ENCODE results near the gene MOGAT1.
"Not testable (repeated sequence)": the region's sequence is repeated elsewhere in the genome, so short reads cannot be mapped to it uniquely, and the experiment has no call there.

MOGAT1 gene

DNA sequence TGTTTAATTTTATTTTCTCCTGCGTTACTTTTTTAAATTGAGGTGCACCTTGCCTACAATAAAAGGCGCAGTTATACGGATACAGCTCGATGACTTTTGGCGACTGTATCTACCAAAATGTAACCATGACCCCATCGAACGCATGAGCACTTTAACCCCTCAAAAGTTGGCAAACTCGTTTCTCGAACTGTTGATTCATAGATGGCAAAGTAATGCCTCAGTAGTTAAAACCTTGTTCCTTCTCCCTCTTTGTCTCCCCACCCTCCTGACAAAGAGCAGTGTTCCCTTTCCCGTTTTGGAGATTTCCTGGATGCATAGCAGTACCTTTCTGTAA lies 577 bp downstream of the MOGAT1 start:
- DNase-seq = no peak

DNA sequence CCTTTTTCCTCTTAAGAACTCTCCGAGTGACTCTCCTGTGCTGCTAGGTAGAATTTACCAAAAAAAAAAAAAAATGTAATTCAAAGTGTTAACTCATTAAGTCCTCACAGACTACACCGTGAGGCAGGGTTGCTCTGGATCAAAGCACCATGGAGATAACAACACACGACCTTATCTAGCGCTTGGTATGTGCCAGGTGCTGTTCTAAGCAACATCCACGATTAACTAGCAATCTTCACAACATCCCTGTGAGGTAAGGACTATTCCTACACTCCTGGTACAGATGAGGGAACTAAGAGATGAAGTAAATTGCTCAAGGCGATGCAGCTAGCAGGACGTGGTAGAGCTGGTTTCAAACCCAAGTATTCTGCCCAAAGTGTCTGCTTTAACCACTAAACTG lies 1.8 kb downstream of the MOGAT1 start:
- no peak for DNase-seq

DNA sequence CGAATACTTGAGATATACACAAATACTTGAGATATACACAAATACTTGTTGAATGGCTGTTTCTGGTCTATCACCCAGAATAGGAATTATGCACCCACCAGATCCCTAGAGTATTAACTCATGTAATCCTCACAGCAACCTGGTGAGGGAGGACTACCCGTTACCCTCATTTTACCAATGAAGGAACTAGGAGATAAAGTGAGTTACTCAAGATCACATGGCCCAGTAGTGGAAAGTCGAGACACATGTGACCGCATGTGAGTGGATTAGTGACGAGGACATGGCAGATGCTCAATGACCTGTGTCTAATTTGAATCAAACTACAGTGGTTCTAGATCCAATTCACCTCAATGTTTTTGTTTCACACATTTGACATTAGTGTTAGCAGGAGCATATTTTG lies 2.4 kb downstream of the MOGAT1 start:
- DNase-seq = no peak

DNA sequence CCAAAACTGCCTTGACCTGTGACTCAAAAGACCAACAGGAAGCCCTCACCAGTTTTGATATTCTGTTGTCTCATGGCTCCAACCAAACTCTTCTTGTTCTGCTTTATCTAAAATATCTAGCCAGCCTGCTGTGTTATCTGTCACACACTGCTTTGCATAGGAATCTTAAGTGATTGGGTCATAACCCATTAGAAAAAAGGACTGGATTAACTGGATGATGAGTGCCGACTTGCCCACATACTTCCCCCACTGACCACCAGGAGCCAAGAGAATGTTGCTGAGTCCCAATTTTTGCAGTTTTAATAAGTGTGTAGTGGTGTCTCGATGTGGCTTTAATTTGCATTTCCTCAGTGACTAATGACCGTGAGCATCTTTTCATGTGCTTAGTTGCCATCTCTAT lies 6.5 kb downstream of the MOGAT1 start:
- DNase-seq = no peak

- no peak for DNase-seq
Observed at GRCh38 chr2:222683805-222684204, 12.3 kb downstream of the MOGAT1 start.

DNA sequence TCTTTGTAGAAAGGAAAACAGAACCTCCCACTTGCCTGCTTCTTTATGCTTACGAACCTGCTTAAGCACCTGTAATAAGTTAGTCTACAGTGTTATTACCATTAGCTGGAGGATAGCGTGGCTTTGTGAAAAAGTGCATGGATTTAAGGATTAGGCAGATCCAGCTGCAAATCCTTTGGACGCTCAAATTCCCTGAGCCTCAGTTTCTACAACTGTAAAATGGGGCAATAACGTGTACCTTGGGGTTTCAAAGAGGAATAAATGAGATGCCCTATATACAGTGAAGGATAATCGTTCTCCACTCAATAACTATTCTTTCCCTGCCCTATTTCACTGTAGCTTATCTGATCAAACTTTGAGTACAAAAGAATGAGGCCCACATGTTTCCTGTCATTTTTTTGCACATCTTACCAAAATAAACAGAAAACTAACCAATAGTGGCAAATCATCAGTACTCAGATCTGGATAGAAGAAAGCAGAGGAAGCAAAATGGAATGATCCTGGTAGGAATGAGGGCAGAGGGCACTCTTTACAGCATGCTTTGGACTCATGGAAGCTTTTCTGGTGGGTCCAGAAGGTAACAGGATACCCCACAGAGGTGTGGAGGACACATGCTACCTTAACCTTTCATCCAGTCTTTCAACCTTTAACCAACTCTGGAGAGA lies 14.8 kb downstream of the MOGAT1 start:
- DNase-seq = no peak

DNA sequence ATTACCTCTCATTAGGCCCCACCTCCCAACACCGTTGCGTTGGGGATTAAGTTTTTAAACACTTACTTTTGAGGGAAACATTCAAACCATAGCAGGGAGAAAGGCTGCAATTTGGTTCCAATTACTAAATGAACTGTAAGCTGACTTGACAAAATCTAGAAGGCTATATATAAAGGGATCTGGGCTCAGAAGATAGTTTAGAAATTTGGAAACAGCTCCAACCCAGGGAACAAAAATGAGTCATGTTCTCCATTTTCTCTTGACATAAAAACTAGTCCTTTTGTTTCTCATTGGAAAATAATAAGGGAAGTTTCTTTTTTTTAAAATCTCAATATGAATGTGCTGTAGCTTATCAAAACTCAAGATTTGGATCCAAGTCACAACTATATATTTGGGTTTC lies 17.5 kb downstream of the MOGAT1 start:
- DNase-seq = no peak

DNA sequence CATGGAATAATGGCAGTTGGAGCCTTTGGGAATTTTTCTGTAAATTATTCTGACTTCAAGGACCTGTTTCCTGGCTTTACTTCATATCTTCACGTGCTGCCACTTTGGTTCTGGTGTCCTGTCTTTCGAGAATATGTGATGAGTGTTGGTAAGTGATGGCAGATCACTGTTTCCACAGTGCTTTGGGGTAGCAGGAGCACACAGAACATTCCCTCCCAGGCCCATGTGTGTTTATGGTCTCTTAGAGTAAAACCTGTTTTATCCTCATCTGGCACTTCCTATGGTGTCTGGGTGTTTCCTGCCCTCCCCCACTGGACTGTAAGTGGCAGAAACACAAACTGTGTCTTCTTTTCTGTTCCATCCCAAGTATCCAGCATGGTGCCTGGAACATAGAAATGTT lies 17.9 kb downstream of the MOGAT1 start:
- DNase-seq = no peak

- DNase-seq = no peak
Observed at GRCh38 chr2:222690564-222691200, 19.2 kb downstream of the MOGAT1 start.

DNA sequence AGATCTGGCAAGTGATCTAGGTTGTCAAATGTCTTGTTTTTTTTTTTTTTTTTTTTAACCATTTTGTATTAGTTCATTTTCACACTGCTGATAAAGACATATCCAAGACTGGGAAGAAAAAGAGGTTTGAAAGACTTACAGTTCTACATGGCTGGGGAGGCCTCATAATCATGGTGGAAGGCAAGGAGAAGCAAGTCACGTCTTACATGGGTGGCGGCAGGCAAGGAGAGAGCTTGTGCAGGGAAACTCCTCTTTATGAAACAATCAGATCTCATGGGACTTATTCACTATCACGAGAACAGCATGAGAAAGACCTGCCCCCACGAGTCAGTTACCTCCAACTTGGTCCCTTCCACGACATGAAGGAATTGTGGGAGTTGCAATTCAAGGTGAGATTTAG lies 22.0 kb downstream of the MOGAT1 start:
- DNase-seq = not testable (repeated sequence)

DNA sequence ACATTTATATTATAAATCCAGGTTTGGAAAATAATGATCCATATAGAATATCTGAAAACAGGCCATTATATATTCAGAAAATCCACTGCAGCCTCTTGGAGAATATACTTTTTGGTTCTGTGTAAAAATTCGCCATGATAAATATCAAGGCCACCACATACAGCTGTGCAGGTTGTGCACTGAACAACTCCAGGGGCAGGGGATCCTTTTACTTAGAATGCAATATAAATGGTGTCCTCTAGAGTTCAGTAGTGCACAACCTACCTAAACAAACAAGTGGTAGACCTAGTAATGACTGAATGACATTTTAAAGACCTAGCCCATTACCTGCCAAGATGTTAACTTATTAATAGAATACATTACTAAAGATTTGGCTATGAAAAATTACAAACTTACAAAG lies 22.4 kb downstream of the MOGAT1 start:
- DNase-seq = no peak

DNA sequence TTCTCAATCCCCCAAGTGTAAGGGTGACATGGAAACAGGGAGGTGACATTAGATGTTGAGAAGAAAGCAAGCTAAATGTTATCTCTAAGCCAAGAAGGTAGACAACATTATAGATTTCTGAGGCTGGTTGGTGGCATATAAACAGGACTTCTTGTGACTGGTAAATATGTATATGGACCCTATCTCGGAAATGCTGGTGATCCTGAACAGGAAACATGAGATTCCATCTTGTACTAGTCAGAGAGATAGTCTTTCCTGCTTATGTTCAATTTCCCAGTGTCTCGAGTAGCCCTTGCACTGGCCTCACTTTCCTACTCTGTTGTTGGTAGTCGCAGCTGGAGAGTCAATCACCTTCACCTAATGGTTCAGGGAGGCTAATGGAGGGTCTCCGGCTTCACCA lies 26.8 kb downstream of the MOGAT1 start:
- no peak for DNase-seq

DNA sequence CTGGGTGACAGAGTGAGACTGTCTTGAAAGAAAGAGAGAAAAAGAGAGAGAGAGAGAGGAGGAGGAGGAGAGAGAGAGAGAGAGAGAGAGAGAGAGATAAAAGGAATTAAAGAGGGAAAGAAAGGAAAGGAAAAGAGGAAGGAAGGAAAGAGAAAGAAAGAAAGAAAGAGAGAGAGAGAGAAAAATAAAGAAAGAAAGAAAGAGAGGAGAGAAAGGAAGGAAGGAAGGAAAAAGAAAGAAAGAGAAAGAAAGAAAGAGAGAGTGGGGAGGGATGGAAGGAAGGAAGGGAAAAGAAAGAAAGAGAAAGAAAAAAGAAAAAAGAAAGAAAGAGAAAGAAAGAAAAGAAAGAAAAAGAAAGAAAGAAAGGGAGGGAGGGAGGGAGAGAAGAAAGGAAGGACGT lies 29.8 kb downstream of the MOGAT1 start:
- no peak for DNase-seq

GRCh38 chr2:222701721-222702131 lies 30.3 kb downstream of the MOGAT1 start:
- no peak for DNase-seq

GRCh38 chr2:222703091-222703490 lies 31.6 kb downstream of the MOGAT1 start:
- no peak for DNase-seq

GRCh38 chr2:222703886-222704285 lies 32.4 kb downstream of the MOGAT1 start:
- DNase-seq = no peak

DNA sequence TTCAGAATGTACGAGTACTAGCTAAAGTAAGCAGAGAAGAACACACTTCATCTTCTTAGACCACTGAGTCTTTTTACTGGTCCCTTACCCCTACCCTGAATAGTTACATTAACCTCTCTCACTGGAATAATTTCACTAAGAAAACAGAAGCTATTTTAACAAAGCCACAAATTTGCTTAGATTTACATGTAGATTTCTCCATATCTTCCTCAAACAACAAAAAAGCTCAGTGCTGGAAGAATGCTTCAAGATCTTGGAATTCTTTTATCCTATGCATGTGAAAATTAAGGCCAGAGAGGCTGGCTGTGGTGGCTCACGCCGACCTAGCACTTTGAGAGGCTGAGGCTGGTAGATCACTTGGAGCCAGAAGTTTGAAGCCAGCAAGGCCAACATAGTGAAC lies 35.2 kb downstream of the MOGAT1 start:
- no peak for DNase-seq

DNA sequence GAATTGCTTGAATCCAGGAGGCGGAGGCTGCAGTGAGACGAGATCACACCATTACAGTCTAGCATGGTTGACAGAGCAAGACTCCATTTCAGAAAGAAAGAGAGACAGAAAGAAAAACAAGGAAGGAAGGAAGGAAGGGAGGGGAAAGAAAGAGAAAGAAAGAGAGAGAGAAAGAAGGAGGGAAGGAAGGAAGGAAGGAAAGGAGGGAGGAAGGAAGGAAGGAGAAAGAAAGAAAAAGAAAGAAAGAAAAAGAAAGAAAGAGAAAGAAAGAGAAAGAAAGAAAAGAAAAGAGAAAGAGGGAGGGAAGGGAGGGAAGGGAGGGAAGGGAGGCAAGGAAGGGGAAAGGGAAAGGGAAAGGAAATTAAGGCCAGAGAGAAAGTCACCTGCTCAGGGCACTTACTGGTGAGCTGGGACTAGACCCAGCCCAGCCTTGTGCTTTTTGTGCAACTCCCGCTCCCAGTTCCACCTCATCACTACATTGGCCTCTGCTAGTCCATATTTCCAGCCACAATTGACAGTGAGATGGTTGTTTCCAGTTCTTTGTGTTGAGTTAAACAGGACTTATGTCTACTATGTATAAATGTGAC lies 35.7 kb downstream of the MOGAT1 start:
- no peak for DNase-seq

- DNase-seq = no peak
Observed at GRCh38 chr2:222707689-222708273, 36.3 kb downstream of the MOGAT1 start.

DNA sequence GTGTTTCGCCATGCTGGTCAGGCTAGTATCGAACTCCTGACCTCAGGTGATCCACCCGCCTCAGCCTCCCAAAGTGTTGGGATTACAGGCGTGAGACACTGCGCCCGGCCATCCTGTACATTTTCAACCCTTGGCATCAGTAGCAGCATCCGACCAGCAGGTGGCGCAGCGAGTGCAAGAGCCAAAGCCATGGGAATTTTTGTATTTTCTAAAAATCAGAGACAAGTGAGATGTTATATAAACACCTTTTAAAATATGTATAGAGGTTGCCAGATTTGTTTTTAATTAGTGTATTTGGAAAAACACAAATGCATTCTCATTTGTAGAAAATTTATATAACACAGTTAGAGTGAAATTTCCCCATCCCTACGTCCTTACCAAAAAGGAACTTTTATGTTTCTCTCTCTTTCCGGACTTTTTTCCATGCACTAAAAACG lies 36.8 kb downstream of the MOGAT1 start:
- DNase-seq = no peak

GRCh38 chr2:222709191-222709891 lies 37.9 kb downstream of the MOGAT1 start:
- DNase-seq = peak; percentile 80

- DNase-seq = no peak
Observed at GRCh38 chr2:222710736-222711135, 39.3 kb downstream of the MOGAT1 start.

GRCh38 chr2:222711315-222711940 lies 40.0 kb downstream of the MOGAT1 start:
- no peak for DNase-seq

All from NCI-H524 treated with DMSO at 0.1 percent for 48 hours (cell line).